HEK293 (cell line): ENCODE data around the gene NUDT11.
A peak's percentile ranks its signal among the peaks of the same experiment; 100 is the strongest.

Experiments
- CTCF ChIA-PET: fragments of 350-600 bp; formaldehyde crosslinking; extraction: SDS; loops from one replicate; lab custom pipeline; 2021; ENCODE audit warnings: antibody characterized with exemption; lab: Yijun Ruan, JAX
- POLR2A ChIA-PET: fragments of 300-600 bp; formaldehyde crosslinking; extraction: SDS; loops from one replicate; lab custom pipeline; 2020; ENCODE audit warnings: antibody characterized with exemption, inconsistent platforms; lab: Yijun Ruan, JAX
- H3K27ac ChIP-seq: fragments of 200-500 bp; sonication (Bioruptor generic); 2 replicates; pipeline ENCODE4 v1.5.1; 2014; ENCODE audit warnings: low read depth, low read length, control low read depth, inconsistent platforms; ENCODE audit errors: extremely low read depth
- H3K36me3 ChIP-seq, 2 experiments: fragments of 200-500 bp in 1 of 2; sonication (Bioruptor generic) in 1 of 2; 1 replicate in 1 of 2; 2 replicates in 1 of 2; pipeline ENCODE4 v1.5.1; 2014 to 2017; ENCODE audit warnings: inconsistent platforms in 2 of 2, low read length in 2 of 2; ENCODE audit not compliant: control insufficient read depth in 2 of 2, insufficient read depth in 1 of 2
- H3K4me1 ChIP-seq: fragments of 200-500 bp; sonication (Bioruptor generic); 2 replicates; pipeline ENCODE4 v1.5.1; 2014; ENCODE audit warnings: mild to moderate bottlenecking, low read length, inconsistent platforms; ENCODE audit not compliant: control insufficient read depth, insufficient read depth
- H3K4me3 ChIP-seq: 2 replicates; pipeline ENCODE4 v1.5.1; 2011; ENCODE audit warnings: low read depth, mild to moderate bottlenecking, control low read depth, low read length, moderate library complexity
- H3K9me3 ChIP-seq: fragments of 200-500 bp; sonication (Bioruptor generic); 2 replicates; pipeline ENCODE4 v1.5.1; 2014; ENCODE audit warnings: low read depth, low read length, inconsistent platforms; ENCODE audit not compliant: control insufficient read depth, insufficient read depth
- GFI1B ChIP-seq: fragments of 450-650 bp; formaldehyde crosslinking; IDR thresholded peaks from 2 replicates; pipeline ENCODE4 v1.5.1; 2016; ENCODE audit warnings: missing biosample characterization, missing genetic modification characterization
- GLIS1 ChIP-seq: fragments of 450-650 bp; formaldehyde crosslinking; IDR thresholded peaks from 2 replicates; pipeline ENCODE4 v1.5.1; 2016; ENCODE audit warnings: missing biosample characterization, missing genetic modification characterization
- GLIS2 ChIP-seq: fragments of 450-650 bp; formaldehyde crosslinking; IDR thresholded peaks from 2 replicates; pipeline ENCODE4 v1.5.1; 2016; ENCODE audit warnings: missing biosample characterization, missing genetic modification characterization
- KLF10 ChIP-seq: fragments of 450-650 bp; IDR thresholded peaks from 2 replicates; pipeline ENCODE4 v1.5.1; 2018; ENCODE audit warnings: missing biosample characterization, mild to moderate bottlenecking, missing genetic modification characterization
- OVOL3 ChIP-seq: fragments of 450-650 bp; formaldehyde crosslinking; IDR thresholded peaks from 2 replicates; pipeline ENCODE4 v1.5.1; 2016; ENCODE audit warnings: missing biosample characterization, missing genetic modification characterization
- SCRT1 ChIP-seq: fragments of 450-650 bp; formaldehyde crosslinking; IDR thresholded peaks from 2 replicates; pipeline ENCODE4 v1.5.1; 2016; ENCODE audit warnings: missing biosample characterization, missing genetic modification characterization, borderline replicate concordance
- SCRT2 ChIP-seq: fragments of 450-650 bp; formaldehyde crosslinking; IDR thresholded peaks from 2 replicates; pipeline ENCODE4 v1.5.1; 2016; ENCODE audit warnings: missing biosample characterization, missing genetic modification characterization
- SP2 ChIP-seq: fragments of 450-650 bp; formaldehyde crosslinking; IDR thresholded peaks from 2 replicates; pipeline ENCODE4 v1.5.1; 2016; ENCODE audit warnings: missing biosample characterization, missing genetic modification characterization
- ZIC2 ChIP-seq: fragments of 450-650 bp; formaldehyde crosslinking; IDR thresholded peaks from 2 replicates; pipeline ENCODE4 v1.5.1; 2016; ENCODE audit warnings: missing biosample characterization, missing genetic modification characterization
- ZNF132 ChIP-seq: fragments of 450-650 bp; formaldehyde crosslinking; IDR thresholded peaks from 2 replicates; pipeline ENCODE4 v1.5.1; 2017; ENCODE audit warnings: missing biosample characterization, missing genetic modification characterization, borderline replicate concordance
- ZNF23 ChIP-seq: fragments of 450-650 bp; formaldehyde crosslinking; IDR thresholded peaks from 2 replicates; pipeline ENCODE4 v1.5.1; 2016; ENCODE audit warnings: missing biosample characterization, missing genetic modification characterization, borderline replicate concordance
- ZNF335 ChIP-seq: fragments of 450-650 bp; formaldehyde crosslinking; conservative IDR thresholded peaks from 2 replicates; pipeline ENCODE4 v1.5.1; 2016; ENCODE audit warnings: missing biosample characterization, missing genetic modification characterization
- ZNF341 ChIP-seq: fragments of 450-650 bp; formaldehyde crosslinking; IDR thresholded peaks from 2 replicates; pipeline ENCODE4; 2016; ENCODE audit warnings: low read depth, missing biosample characterization, missing genetic modification characterization
- ZNF610 ChIP-seq: fragments of 450-650 bp; formaldehyde crosslinking; IDR thresholded peaks from 2 replicates; pipeline ENCODE4 v1.5.1; 2016; ENCODE audit warnings: missing biosample characterization, missing genetic modification characterization, borderline replicate concordance
- ZSCAN23 ChIP-seq: fragments of 450-650 bp; formaldehyde crosslinking; IDR thresholded peaks from 2 replicates; pipeline ENCODE4 v1.5.1; 2016; ENCODE audit warnings: missing biosample characterization, missing genetic modification characterization
- ZSCAN30 ChIP-seq: fragments of 450-650 bp; IDR thresholded peaks from 2 replicates; pipeline ENCODE4 v1.5.1; 2018; ENCODE audit warnings: missing biosample characterization, mild to moderate bottlenecking, missing genetic modification characterization, moderate library complexity
- TF ChIP-seq, protein P1 (sequence below): fragments of 450-650 bp; formaldehyde crosslinking; IDR thresholded peaks from 2 replicates; pipeline ENCODE4 v1.5.1; 2017; ENCODE audit warnings: missing biosample characterization, mild to moderate bottlenecking, missing genetic modification characterization, moderate library complexity
- TF ChIP-seq, protein P2 (sequence below): fragments of 450-650 bp; formaldehyde crosslinking; IDR thresholded peaks from 2 replicates; pipeline ENCODE4 v1.5.1; 2017; ENCODE audit warnings: missing biosample characterization, missing genetic modification characterization
- TF ChIP-seq, protein P3 (sequence below): fragments of 450-650 bp; formaldehyde crosslinking; IDR thresholded peaks from 2 replicates; pipeline ENCODE4 v1.5.1; 2016; ENCODE audit warnings: missing biosample characterization, missing genetic modification characterization
- TF ChIP-seq, protein P4 (sequence below): fragments of 450-650 bp; formaldehyde crosslinking; optimal IDR thresholded peaks from 2 replicates; pipeline ENCODE3; 2016; ENCODE audit warnings: missing biosample characterization, mild to moderate bottlenecking, missing genetic modification characterization

Gene NUDT11

GRCh38 chrX:51496501-51497291 is at the start of gene NUDT11:
Gene NUDT11, minus strand, starts transcription at chrX:51496592. Its CDS starts 148 bp downstream, at chrX:51496444.
- peak within 1 kb of the TSS; percentile 52 for H3K4me3 ChIP-seq
- TF ChIP-seq SCRT1, result no peak
- TF ChIP-seq, protein P1, sequence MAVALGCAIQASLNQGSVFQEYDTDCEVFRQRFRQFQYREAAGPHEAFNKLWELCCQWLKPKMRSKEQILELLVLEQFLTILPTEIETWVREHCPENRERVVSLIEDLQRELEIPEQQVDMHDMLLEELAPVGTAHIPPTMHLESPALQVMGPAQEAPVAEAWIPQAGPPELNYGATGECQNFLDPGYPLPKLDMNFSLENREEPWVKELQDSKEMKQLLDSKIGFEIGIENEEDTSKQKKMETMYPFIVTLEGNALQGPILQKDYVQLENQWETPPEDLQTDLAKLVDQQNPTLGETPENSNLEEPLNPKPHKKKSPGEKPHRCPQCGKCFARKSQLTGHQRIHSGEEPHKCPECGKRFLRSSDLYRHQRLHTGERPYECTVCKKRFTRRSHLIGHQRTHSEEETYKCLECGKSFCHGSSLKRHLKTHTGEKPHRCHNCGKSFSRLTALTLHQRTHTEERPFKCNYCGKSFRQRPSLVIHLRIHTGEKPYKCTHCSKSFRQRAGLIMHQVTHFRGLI (tag by site-specific recombination), result no peak
- TF ChIP-seq ZNF341 (tag by site-specific recombination), result 0 out of 2 replicates have a peak, but pooled peaks have one; percentile 4
- no peak for TF ChIP-seq GFI1B
- peak; percentile 92 for TF ChIP-seq GLIS1 (tag by site-specific recombination)
- TF ChIP-seq ZNF610 (tag by site-specific recombination), result no peak
- TF ChIP-seq ZSCAN23 (tag by site-specific recombination), result no peak
- TF ChIP-seq SP2, result peak; percentile 23; the same call in 1 of the 2 replicates
- TF ChIP-seq, protein P2, sequence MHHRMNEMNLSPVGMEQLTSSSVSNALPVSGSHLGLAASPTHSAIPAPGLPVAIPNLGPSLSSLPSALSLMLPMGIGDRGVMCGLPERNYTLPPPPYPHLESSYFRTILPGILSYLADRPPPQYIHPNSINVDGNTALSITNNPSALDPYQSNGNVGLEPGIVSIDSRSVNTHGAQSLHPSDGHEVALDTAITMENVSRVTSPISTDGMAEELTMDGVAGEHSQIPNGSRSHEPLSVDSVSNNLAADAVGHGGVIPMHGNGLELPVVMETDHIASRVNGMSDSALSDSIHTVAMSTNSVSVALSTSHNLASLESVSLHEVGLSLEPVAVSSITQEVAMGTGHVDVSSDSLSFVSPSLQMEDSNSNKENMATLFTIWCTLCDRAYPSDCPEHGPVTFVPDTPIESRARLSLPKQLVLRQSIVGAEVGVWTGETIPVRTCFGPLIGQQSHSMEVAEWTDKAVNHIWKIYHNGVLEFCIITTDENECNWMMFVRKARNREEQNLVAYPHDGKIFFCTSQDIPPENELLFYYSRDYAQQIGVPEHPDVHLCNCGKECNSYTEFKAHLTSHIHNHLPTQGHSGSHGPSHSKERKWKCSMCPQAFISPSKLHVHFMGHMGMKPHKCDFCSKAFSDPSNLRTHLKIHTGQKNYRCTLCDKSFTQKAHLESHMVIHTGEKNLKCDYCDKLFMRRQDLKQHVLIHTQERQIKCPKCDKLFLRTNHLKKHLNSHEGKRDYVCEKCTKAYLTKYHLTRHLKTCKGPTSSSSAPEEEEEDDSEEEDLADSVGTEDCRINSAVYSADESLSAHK, result no peak
- no peak for TF ChIP-seq OVOL3
- peak; percentile 45; the same call in 1 of the 2 replicates for TF ChIP-seq ZIC2 (tag by site-specific recombination)
- TF ChIP-seq ZNF132 (tag by site-specific recombination), result no peak
- TF ChIP-seq KLF10, result 0 out of 2 replicates have a peak, but pooled peaks have one; percentile 31
- TF ChIP-seq SCRT2, result peak; percentile 67
- TF ChIP-seq GLIS2, result peak; percentile 60; the same call in 1 of the 2 replicates
- TF ChIP-seq, protein P3, sequence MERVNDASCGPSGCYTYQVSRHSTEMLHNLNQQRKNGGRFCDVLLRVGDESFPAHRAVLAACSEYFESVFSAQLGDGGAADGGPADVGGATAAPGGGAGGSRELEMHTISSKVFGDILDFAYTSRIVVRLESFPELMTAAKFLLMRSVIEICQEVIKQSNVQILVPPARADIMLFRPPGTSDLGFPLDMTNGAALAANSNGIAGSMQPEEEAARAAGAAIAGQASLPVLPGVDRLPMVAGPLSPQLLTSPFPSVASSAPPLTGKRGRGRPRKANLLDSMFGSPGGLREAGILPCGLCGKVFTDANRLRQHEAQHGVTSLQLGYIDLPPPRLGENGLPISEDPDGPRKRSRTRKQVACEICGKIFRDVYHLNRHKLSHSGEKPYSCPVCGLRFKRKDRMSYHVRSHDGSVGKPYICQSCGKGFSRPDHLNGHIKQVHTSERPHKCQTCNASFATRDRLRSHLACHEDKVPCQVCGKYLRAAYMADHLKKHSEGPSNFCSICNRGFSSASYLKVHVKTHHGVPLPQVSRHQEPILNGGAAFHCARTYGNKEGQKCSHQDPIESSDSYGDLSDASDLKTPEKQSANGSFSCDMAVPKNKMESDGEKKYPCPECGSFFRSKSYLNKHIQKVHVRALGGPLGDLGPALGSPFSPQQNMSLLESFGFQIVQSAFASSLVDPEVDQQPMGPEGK (tag by site-specific recombination), result 0 out of 2 replicates have a peak, but pooled peaks have one; percentile 34
- no peak for TF ChIP-seq ZNF23 (tag by site-specific recombination)
- 0 out of 2 replicates have a peak, but pooled peaks have one; percentile 49 for TF ChIP-seq ZNF335
- peak; percentile 22; the same call in 1 of the 2 replicates for TF ChIP-seq ZSCAN30 (tag by site-specific recombination)
- TF ChIP-seq, protein P4, sequence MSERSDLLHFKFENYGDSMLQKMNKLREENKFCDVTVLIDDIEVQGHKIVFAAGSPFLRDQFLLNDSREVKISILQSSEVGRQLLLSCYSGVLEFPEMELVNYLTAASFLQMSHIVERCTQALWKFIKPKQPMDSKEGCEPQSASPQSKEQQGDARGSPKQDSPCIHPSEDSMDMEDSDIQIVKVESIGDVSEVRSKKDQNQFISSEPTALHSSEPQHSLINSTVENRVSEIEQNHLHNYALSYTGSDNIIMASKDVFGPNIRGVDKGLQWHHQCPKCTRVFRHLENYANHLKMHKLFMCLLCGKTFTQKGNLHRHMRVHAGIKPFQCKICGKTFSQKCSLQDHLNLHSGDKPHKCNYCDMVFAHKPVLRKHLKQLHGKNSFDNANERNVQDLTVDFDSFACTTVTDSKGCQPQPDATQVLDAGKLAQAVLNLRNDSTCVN, result peak; percentile 73
- TF ChIP-seq, all 188 proteins: peak for 11
- no peaks in the 10 kb centered on the region for H3K36me3 ChIP-seq
- peak within 1 kb of the TSS; percentile 49; the same call in 1 of the 2 replicates for H3K27ac ChIP-seq
- no peaks in the 10 kb centered on the region for H3K9me3 ChIP-seq
- no peaks in the 10 kb centered on the region for H3K4me1 ChIP-seq
- ChIA-PET POLR2A (no interaction called here), CTCF (no interaction called here)
